Retina (tissue), 1 donor: Measurements from ENCODE around the gene GPR84.

Source experiments
- DNase-seq: peaks from one replicate; pipeline ENCODE4 v3.0.0-alpha.2; 2016

Gene GPR84

GRCh38 chr12:54364413-54364812, at the start of gene GPR84:
Gene GPR84, minus strand, starts transcription at chr12:54364486. Its CDS starts 635 bp downstream, at chr12:54363851.
- DNase-seq: no peak

- no peak for DNase-seq
Observed at GRCh38 chr12:54413284-54414190, 49.3 kb upstream of the GPR84 start.

GRCh38 chr12:54412786-54413185, 48.5 kb upstream of the GPR84 start:
- no peak for DNase-seq

- no peak for DNase-seq
Observed at GRCh38 chr12:54412348-54412747, 48.1 kb upstream of the GPR84 start.

GRCh38 chr12:54411391-54412241, 47.3 kb upstream of the GPR84 start:
- DNase-seq: no peak

GRCh38 chr12:54409267-54409666, 45.0 kb upstream of the GPR84 start:
- no peak for DNase-seq

- DNase-seq: no peak
Observed at GRCh38 chr12:54407183-54407905, 43.1 kb upstream of the GPR84 start.

- DNase-seq: no peak
Observed at GRCh38 chr12:54405573-54405972, 41.3 kb upstream of the GPR84 start.

GRCh38 chr12:54405106-54405505, 40.8 kb upstream of the GPR84 start:
- no peak for DNase-seq

- peak; percentile 75 for DNase-seq
Observed at GRCh38 chr12:54404061-54405004, 40.0 kb upstream of the GPR84 start.

GRCh38 chr12:54401119-54401518, 36.8 kb upstream of the GPR84 start:
- no peak for DNase-seq

GRCh38 chr12:54398995-54399793, 34.9 kb upstream of the GPR84 start:
- DNase-seq: peak; percentile 92

GRCh38 chr12:54398218-54398617, 33.9 kb upstream of the GPR84 start:
- DNase-seq: no peak

GRCh38 chr12:54397157-54397556, 32.9 kb upstream of the GPR84 start:
- DNase-seq: no peak

GRCh38 chr12:54395545-54395944, 31.3 kb upstream of the GPR84 start:
- no peak for DNase-seq

GRCh38 chr12:54394986-54395385, 30.7 kb upstream of the GPR84 start:
- DNase-seq: no peak

- DNase-seq: peak; percentile 75
Observed at GRCh38 chr12:54394281-54394719, 30.0 kb upstream of the GPR84 start.

GRCh38 chr12:54393743-54394142, 29.5 kb upstream of the GPR84 start:
- DNase-seq: no peak

- DNase-seq: peak; percentile 73
Observed at GRCh38 chr12:54393207-54393609, 28.9 kb upstream of the GPR84 start.

- peak; percentile 38 for DNase-seq
Observed at GRCh38 chr12:54392485-54393206, 28.4 kb upstream of the GPR84 start.
